Measurements from ENCODE around the gene NUDT8. TPM values are rescaled to one million over a fixed set of nuclear protein-coding genes. Genes with fewer than 3 reads are reported as not detected.

The NUDT8 gene
- total RNA-seq, 3 donors from 2014 or later (not counting 1 experiment from before 2014, with no cell fraction given) = 1.7 to 5.2 (median 4.1) TPM

DNA sequence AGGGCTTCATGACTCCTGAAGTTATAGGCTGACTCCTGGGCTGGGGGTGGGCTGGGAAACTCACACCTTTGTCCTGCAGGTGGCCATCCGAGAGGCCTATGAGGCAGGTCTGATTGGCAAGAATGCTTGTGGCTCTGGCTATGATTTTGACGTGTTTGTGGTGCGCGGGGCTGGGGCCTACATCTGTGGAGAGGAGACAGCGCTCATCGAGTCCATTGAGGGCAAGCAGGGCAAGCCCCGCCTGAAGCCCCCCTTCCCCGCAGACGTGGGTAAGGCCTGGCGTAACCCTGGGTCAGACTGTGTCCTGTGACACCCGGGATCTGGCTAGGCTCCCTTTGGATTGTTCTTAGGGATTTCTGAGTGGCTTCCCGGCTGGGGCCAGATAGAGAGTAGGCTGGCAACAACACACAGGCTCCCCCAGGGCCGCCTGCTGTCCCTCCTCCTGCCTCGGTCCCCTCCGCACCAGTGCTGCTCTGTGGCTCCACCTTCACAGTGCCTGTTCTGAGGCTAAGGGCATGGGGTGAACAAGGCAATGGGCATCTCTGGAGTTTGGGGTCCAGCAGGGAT lies 19.4 kb downstream of the NUDT8 start:
- intact Hi-C loops (cut with micrococcal nuclease) = loop anchor here (10.0 kb wide), 1 partner anchor 106 kb away; the partner anchor contains the start of genes CDK2AP2 and PITPNM1
- Mint-ChIP-seq H3K4me1 (peaks cover 19 to 38% of the 10 kb centered on the region in 2 donors), H3K9me3 (no peaks in the 10 kb centered on the region), H3K4me3 (no peak overlapping the region), H3K27me3 (ENCODE audit: low read depth in 2 of 2) (no peaks in the 10 kb centered on the region), H3K27ac (peak overlapping the region in 1 of 2 donors; percentile 99), H3K36me3 (no peaks in the 10 kb centered on the region)
- no peaks in the 10 kb centered on the region for H3K9me3 ChIP-seq (ENCODE audit: control insufficient read depth, insufficient read depth, low read length)
- 95% methylated on average over 15 of the region's 15 CpGs for WGBS (ENCODE audit: insufficient coverage)
- no peak overlapping the region for H3K27ac ChIP-seq (ENCODE audit: low read length)
- TF ChIP-seq, protein P1, sequence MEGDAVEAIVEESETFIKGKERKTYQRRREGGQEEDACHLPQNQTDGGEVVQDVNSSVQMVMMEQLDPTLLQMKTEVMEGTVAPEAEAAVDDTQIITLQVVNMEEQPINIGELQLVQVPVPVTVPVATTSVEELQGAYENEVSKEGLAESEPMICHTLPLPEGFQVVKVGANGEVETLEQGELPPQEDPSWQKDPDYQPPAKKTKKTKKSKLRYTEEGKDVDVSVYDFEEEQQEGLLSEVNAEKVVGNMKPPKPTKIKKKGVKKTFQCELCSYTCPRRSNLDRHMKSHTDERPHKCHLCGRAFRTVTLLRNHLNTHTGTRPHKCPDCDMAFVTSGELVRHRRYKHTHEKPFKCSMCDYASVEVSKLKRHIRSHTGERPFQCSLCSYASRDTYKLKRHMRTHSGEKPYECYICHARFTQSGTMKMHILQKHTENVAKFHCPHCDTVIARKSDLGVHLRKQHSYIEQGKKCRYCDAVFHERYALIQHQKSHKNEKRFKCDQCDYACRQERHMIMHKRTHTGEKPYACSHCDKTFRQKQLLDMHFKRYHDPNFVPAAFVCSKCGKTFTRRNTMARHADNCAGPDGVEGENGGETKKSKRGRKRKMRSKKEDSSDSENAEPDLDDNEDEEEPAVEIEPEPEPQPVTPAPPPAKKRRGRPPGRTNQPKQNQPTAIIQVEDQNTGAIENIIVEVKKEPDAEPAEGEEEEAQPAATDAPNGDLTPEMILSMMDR (IDR thresholded peaks at IDR 0.05) = no peak
- no peaks in the 10 kb centered on the region for H3K27me3 ChIP-seq (ENCODE audit: control insufficient read depth, insufficient read depth, low read length)
- peaks cover 51% of the 10 kb centered on the region for H3K36me3 ChIP-seq (ENCODE audit: control insufficient read depth, insufficient read depth, low read length)
- H3K4me3 ChIP-seq (ENCODE audit: low read length) = no peak overlapping the region
- ATAC-seq = no peak
- no peak for DNase-seq
- H3K4me1 ChIP-seq (ENCODE audit: control insufficient read depth, insufficient read depth, low read length) = peaks cover 53% of the 10 kb centered on the region

GRCh38 chr11:67609316-67609715 lies 20.4 kb downstream of the NUDT8 start:
- Histone ChIP-seq H3K27me3 (ENCODE audit: control insufficient read depth, insufficient read depth, low read length) (no peaks in the 10 kb centered on the region), H3K4me3 (ENCODE audit: low read length) (no peak overlapping the region), H3K9me3 (ENCODE audit: control insufficient read depth, insufficient read depth, low read length) (no peaks in the 10 kb centered on the region), H3K36me3 (ENCODE audit: control insufficient read depth, insufficient read depth, low read length) (peaks cover 51% of the 10 kb centered on the region), H3K27ac (ENCODE audit: low read length) (no peak overlapping the region), H3K4me1 (ENCODE audit: control insufficient read depth, insufficient read depth, low read length) (peaks cover 42% of the 10 kb centered on the region)
- H3K27ac Mint-ChIP-seq = peak overlapping the region; percentile 51 to 64
- no peaks in the 10 kb centered on the region for H3K9me3 Mint-ChIP-seq
- no peaks in the 10 kb centered on the region for H3K27me3 Mint-ChIP-seq (ENCODE audit: low read depth in 2 of 2)
- no peak for DNase-seq
- H3K4me3 Mint-ChIP-seq = no peak overlapping the region
- TF ChIP-seq, protein P1 (IDR thresholded peaks at IDR 0.05) = no peak
- no peak for ATAC-seq
- WGBS (ENCODE audit: insufficient coverage) = 97% methylated on average over 6 of the region's 10 CpGs
- intact Hi-C loops (cut with micrococcal nuclease) = loop anchor here (5.0 kb wide), 1 partner anchor 37 kb away; no protein-coding TSS in a partner anchor
- H3K36me3 Mint-ChIP-seq = no peaks in the 10 kb centered on the region
- peaks cover 19 to 34% of the 10 kb centered on the region in 2 donors for H3K4me1 Mint-ChIP-seq

- no peak for ATAC-seq
- H3K4me3 Mint-ChIP-seq = peak overlapping the region; percentile 28
- WGBS (ENCODE audit: insufficient coverage) = 96% methylated on average over 8 of the region's 8 CpGs
- intact Hi-C loops (cut with micrococcal nuclease) = loop anchor here (5.0 kb wide), 1 partner anchor 36 kb away; no protein-coding TSS in a partner anchor
- H3K27me3 ChIP-seq (ENCODE audit: control insufficient read depth, insufficient read depth, low read length) = no peaks in the 10 kb centered on the region
- no peak overlapping the region for H3K27ac ChIP-seq (ENCODE audit: low read length)
- H3K9me3 ChIP-seq (ENCODE audit: control insufficient read depth, insufficient read depth, low read length) = no peaks in the 10 kb centered on the region
- peak overlapping the region; percentile 51 to 64 for H3K27ac Mint-ChIP-seq
- H3K36me3 Mint-ChIP-seq = no peaks in the 10 kb centered on the region
- peaks cover 15 to 28% of the 10 kb centered on the region in 2 donors for H3K4me1 Mint-ChIP-seq
- DNase-seq = no peak
- no peak overlapping the region for H3K4me3 ChIP-seq (ENCODE audit: low read length)
- H3K9me3 Mint-ChIP-seq = no peaks in the 10 kb centered on the region
- H3K27me3 Mint-ChIP-seq (ENCODE audit: low read depth in 2 of 2) = no peaks in the 10 kb centered on the region
- TF ChIP-seq, protein P1 (IDR thresholded peaks at IDR 0.05) = no peak
- H3K36me3 ChIP-seq (ENCODE audit: control insufficient read depth, insufficient read depth, low read length) = peaks cover 49% of the 10 kb centered on the region
- H3K4me1 ChIP-seq (ENCODE audit: control insufficient read depth, insufficient read depth, low read length) = peaks cover 34% of the 10 kb centered on the region
Measured at GRCh38 chr11:67608486-67608885, 21.3 kb downstream of the NUDT8 start.

Data from natural killer cell (primary cell).